ENCODE measurements around the gene MADD. TPM values are rescaled to one million over a fixed set of nuclear protein-coding genes. Genes with fewer than 3 reads are reported as not detected.
"Not testable (repeated sequence)": the region's sequence is repeated elsewhere in the genome, so short reads cannot be mapped to it uniquely, and the experiment has no call there.

The MADD gene
- total RNA-seq, 1 experiment from 2014 or later = 31.2 TPM

- no peaks in the 10 kb centered on the region for H3K9me2 ChIP-seq (replicated peaks; ENCODE audit: insufficient read depth, low read length)
- peaks cover 23% of the 10 kb centered on the region for H3K4me1 ChIP-seq (ENCODE audit: low read length)
- no peak overlapping the region for H3K9ac ChIP-seq (ENCODE audit: low read length)
- no peak overlapping the region for H2AFZ ChIP-seq (ENCODE audit: low read length)
- no peaks in the 10 kb centered on the region for H3K27me3 ChIP-seq (ENCODE audit: low read length)
- H3K9me3 ChIP-seq (ENCODE audit: low read length) = no peaks in the 10 kb centered on the region
- no peaks in the 10 kb centered on the region for H4K20me1 ChIP-seq (ENCODE audit: insufficient read depth, low read depth, low read length)
- no peak overlapping the region for H3K4me2 ChIP-seq (ENCODE audit: low read depth, low read length, poor library complexity, severe bottlenecking)
- no peak overlapping the region for H3K4me3 ChIP-seq (ENCODE audit: low read length)
- H3K27ac ChIP-seq (ENCODE audit: low read length) = no peak overlapping the region
- H3K36me3 ChIP-seq (ENCODE audit: insufficient read depth, low read length) = peaks cover 6% of the 10 kb centered on the region; the same call in 1 of the 2 replicates
- DNase-seq = no peak
- H3K79me2 ChIP-seq (ENCODE audit: low read length) = no peaks in the 10 kb centered on the region
Observed at GRCh38 chr11:47331454-47332302, 61.7 kb downstream of the MADD start.

- H3K4me3 ChIP-seq (ENCODE audit: low read length) = no peak overlapping the region
Observed at GRCh38 chr11:47332303-47332711, 62.4 kb downstream of the MADD start.

GRCh38 chr11:47332791-47333525 is 63.0 kb downstream of the MADD start:
- Histone ChIP-seq H3K9me3 (ENCODE audit: low read length) (no peaks in the 10 kb centered on the region), H3K4me3 (ENCODE audit: low read length) (no peak overlapping the region), H4K20me1 (ENCODE audit: insufficient read depth, low read depth, low read length) (no peaks in the 10 kb centered on the region), H3K9me2 (replicated peaks; ENCODE audit: insufficient read depth, low read length) (no peaks in the 10 kb centered on the region), H3K36me3 (ENCODE audit: insufficient read depth, low read length) (0 out of 2 replicates have a peak, but pooled peaks cover 6% of the 10 kb centered on the region), H3K4me1 (ENCODE audit: low read length) (peaks cover 15% of the 10 kb centered on the region), H3K79me2 (ENCODE audit: low read length) (no peaks in the 10 kb centered on the region), H3K4me2 (ENCODE audit: low read depth, low read length, poor library complexity, severe bottlenecking) (no peak overlapping the region), H3K9ac (ENCODE audit: low read length) (no peak overlapping the region), H3K27ac (ENCODE audit: low read length) (no peak overlapping the region), H3K27me3 (ENCODE audit: low read length) (no peaks in the 10 kb centered on the region), H2AFZ (ENCODE audit: low read length) (no peak overlapping the region)
- DNase-seq = no peak

More at GRCh38 chr11:47332303-47332711, 62.4 kb downstream of the MADD start:
- H3K9ac ChIP-seq (ENCODE audit: low read length) = no peak overlapping the region
- H3K27me3 ChIP-seq (ENCODE audit: low read length) = no peaks in the 10 kb centered on the region
- H3K9me2 ChIP-seq (replicated peaks; ENCODE audit: insufficient read depth, low read length) = no peaks in the 10 kb centered on the region
- no peak for DNase-seq
- no peaks in the 10 kb centered on the region for H3K79me2 ChIP-seq (ENCODE audit: low read length)
- no peaks in the 10 kb centered on the region for H4K20me1 ChIP-seq (ENCODE audit: insufficient read depth, low read depth, low read length)
- H3K36me3 ChIP-seq (ENCODE audit: insufficient read depth, low read length) = 0 out of 2 replicates have a peak, but pooled peaks cover 6% of the 10 kb centered on the region
- H3K9me3 ChIP-seq (ENCODE audit: low read length) = no peaks in the 10 kb centered on the region
- H2AFZ ChIP-seq (ENCODE audit: low read length) = no peak overlapping the region
- H3K27ac ChIP-seq (ENCODE audit: low read length) = no peak overlapping the region
- peaks cover 21% of the 10 kb centered on the region for H3K4me1 ChIP-seq (ENCODE audit: low read length)
- no peak overlapping the region for H3K4me2 ChIP-seq (ENCODE audit: low read depth, low read length, poor library complexity, severe bottlenecking)

- Histone ChIP-seq H3K79me2 (ENCODE audit: low read length) (no peaks in the 10 kb centered on the region), H3K9me2 (replicated peaks; ENCODE audit: insufficient read depth, low read length) (no peaks in the 10 kb centered on the region), H3K4me2 (ENCODE audit: low read depth, low read length, poor library complexity, severe bottlenecking) (no peak overlapping the region), H4K20me1 (ENCODE audit: insufficient read depth, low read depth, low read length) (no peaks in the 10 kb centered on the region), H3K9me3 (ENCODE audit: low read length) (no peaks in the 10 kb centered on the region), H3K4me3 (ENCODE audit: low read length) (no peak overlapping the region), H2AFZ (ENCODE audit: low read length) (no peak overlapping the region), H3K36me3 (ENCODE audit: insufficient read depth, low read length) (0 out of 2 replicates have a peak, but pooled peaks cover 5% of the 10 kb centered on the region), H3K27ac (ENCODE audit: low read length) (no peak overlapping the region), H3K9ac (ENCODE audit: low read length) (no peak overlapping the region), H3K27me3 (ENCODE audit: low read length) (no peaks in the 10 kb centered on the region), H3K4me1 (ENCODE audit: low read length) (peaks cover 10% of the 10 kb centered on the region)
- DNase-seq = no peak
Observed at GRCh38 chr11:47333526-47333845, 63.6 kb downstream of the MADD start.

- H3K9me3 ChIP-seq (ENCODE audit: low read length) = no peaks in the 10 kb centered on the region
- no peak overlapping the region for H3K27ac ChIP-seq (ENCODE audit: low read length)
- no peak overlapping the region for H3K9ac ChIP-seq (ENCODE audit: low read length)
- DNase-seq = no peak
- H4K20me1 ChIP-seq (ENCODE audit: insufficient read depth, low read depth, low read length) = no peaks in the 10 kb centered on the region
- no peak overlapping the region for H2AFZ ChIP-seq (ENCODE audit: low read length)
- no peaks in the 10 kb centered on the region for H3K27me3 ChIP-seq (ENCODE audit: low read length)
- H3K79me2 ChIP-seq (ENCODE audit: low read length) = no peaks in the 10 kb centered on the region
- H3K4me2 ChIP-seq (ENCODE audit: low read depth, low read length, poor library complexity, severe bottlenecking) = no peak overlapping the region
- peaks cover 5% of the 10 kb centered on the region; the same call in 1 of the 2 replicates for H3K4me1 ChIP-seq (ENCODE audit: low read length)
- H3K4me3 ChIP-seq (ENCODE audit: low read length) = no peak overlapping the region
- 0 out of 2 replicates have a peak, but pooled peaks cover under 1% of the 10 kb centered on the region for H3K36me3 ChIP-seq (ENCODE audit: insufficient read depth, low read length)
- H3K9me2 ChIP-seq (replicated peaks; ENCODE audit: insufficient read depth, low read length) = no peaks in the 10 kb centered on the region
Observed at GRCh38 chr11:47333886-47334443, 64.0 kb downstream of the MADD start.

- H3K9ac ChIP-seq (ENCODE audit: low read length); H3K9me2 ChIP-seq (replicated peaks; ENCODE audit: insufficient read depth, low read length); H3K36me3 ChIP-seq (ENCODE audit: insufficient read depth, low read length); DNase-seq; H3K9me3 ChIP-seq (ENCODE audit: low read length); H3K27me3 ChIP-seq (ENCODE audit: low read length); H3K4me3 ChIP-seq (ENCODE audit: low read length); H3K4me1 ChIP-seq (ENCODE audit: low read length); H3K27ac ChIP-seq (ENCODE audit: low read length); H2AFZ ChIP-seq (ENCODE audit: low read length); H3K79me2 ChIP-seq (ENCODE audit: low read length); H3K4me2 ChIP-seq (ENCODE audit: low read depth, low read length, poor library complexity, severe bottlenecking); H4K20me1 ChIP-seq (ENCODE audit: insufficient read depth, low read depth, low read length): not testable (repeated sequence)
Observed at GRCh38 chr11:47334699-47335411, 64.9 kb downstream of the MADD start.

GRCh38 chr11:47335733-47336132 is 65.8 kb downstream of the MADD start:
- no peaks in the 10 kb centered on the region for H3K9me3 ChIP-seq (ENCODE audit: low read length)
- no peaks in the 10 kb centered on the region for H3K9me2 ChIP-seq (replicated peaks; ENCODE audit: insufficient read depth, low read length)
- H3K4me1 ChIP-seq (ENCODE audit: low read length) = no peaks in the 10 kb centered on the region
- H3K27me3 ChIP-seq (ENCODE audit: low read length) = no peaks in the 10 kb centered on the region
- no peak for DNase-seq
- H3K27ac ChIP-seq (ENCODE audit: low read length) = no peak overlapping the region
- H3K4me2 ChIP-seq (ENCODE audit: low read depth, low read length, poor library complexity, severe bottlenecking) = no peak overlapping the region
- no peak overlapping the region for H2AFZ ChIP-seq (ENCODE audit: low read length)
- H3K36me3 ChIP-seq (ENCODE audit: insufficient read depth, low read length) = no peaks in the 10 kb centered on the region
- no peak overlapping the region for H3K9ac ChIP-seq (ENCODE audit: low read length)
- H4K20me1 ChIP-seq (ENCODE audit: insufficient read depth, low read depth, low read length) = no peaks in the 10 kb centered on the region
- H3K79me2 ChIP-seq (ENCODE audit: low read length) = no peaks in the 10 kb centered on the region
- H3K4me3 ChIP-seq (ENCODE audit: low read length) = no peak overlapping the region

GRCh38 chr11:47336595-47336994 is 66.7 kb downstream of the MADD start:
- Histone ChIP-seq H3K27ac (ENCODE audit: low read length) (no peak overlapping the region), H3K9me3 (ENCODE audit: low read length) (no peaks in the 10 kb centered on the region), H3K4me2 (ENCODE audit: low read depth, low read length, poor library complexity, severe bottlenecking) (no peak overlapping the region), H3K36me3 (ENCODE audit: insufficient read depth, low read length) (no peaks in the 10 kb centered on the region), H4K20me1 (ENCODE audit: insufficient read depth, low read depth, low read length) (no peaks in the 10 kb centered on the region), H2AFZ (ENCODE audit: low read length) (no peak overlapping the region), H3K9ac (ENCODE audit: low read length) (no peak overlapping the region), H3K79me2 (ENCODE audit: low read length) (no peaks in the 10 kb centered on the region), H3K4me3 (ENCODE audit: low read length) (no peak overlapping the region), H3K9me2 (replicated peaks; ENCODE audit: insufficient read depth, low read length) (no peaks in the 10 kb centered on the region), H3K4me1 (ENCODE audit: low read length) (no peaks in the 10 kb centered on the region), H3K27me3 (ENCODE audit: low read length) (no peaks in the 10 kb centered on the region)
- no peak for DNase-seq

All from Karpas-422 (cell line).